OCI-LY7 (cell line): Measurements from ENCODE around the gene SLFN5. TPM values are rescaled to one million over a fixed set of nuclear protein-coding genes. Genes with fewer than 3 reads are reported as not detected.

Experiments
- BruUV-seq: library from RNA; stranded (reverse); fragments of 400-500 nt; replicated peaks from 2 replicates; lab custom pipeline; 2021; lab: Mats Ljungman, UMichigan
- CTCF ChIA-PET: fragments of 300-600 bp; sonication (Branson Sonifier 250); formaldehyde crosslinking; loops from one replicate; lab custom pipeline; 2022; ENCODE audit warnings: antibody characterized with exemption; ENCODE audit not compliant: unreplicated experiment; lab: Charles Lee
- POLR2A ChIA-PET: fragments of 300-600 bp; sonication (Branson Sonifier 250); formaldehyde crosslinking; loops from one replicate; lab custom pipeline; 2022; ENCODE audit warnings: antibody characterized with exemption; lab: Charles Lee
- DNase-seq: peaks from one replicate; pipeline ENCODE4 v3.0.0-alpha.2; 2015; ENCODE audit warnings: low spot score
- H2AFZ ChIP-seq: fragments of 200-600 bp; sonication (generic), shearing (Covaris generic); 2 replicates; pipeline ENCODE4 v1.6.1; 2014; ENCODE audit warnings: mild to moderate bottlenecking, antibody characterized with exemption, low read length, moderate library complexity
- H3K27ac ChIP-seq: fragments of 200-600 bp; sonication (generic); 2 replicates; pipeline ENCODE4 v1.5.1; 2014; ENCODE audit warnings: mixed run types, low read depth, mild to moderate bottlenecking, moderate library complexity, low read length, inconsistent platforms; ENCODE audit not compliant: poor library complexity, severe bottlenecking
- H3K36me3 ChIP-seq: fragments of 200-600 bp; sonication (generic); 2 replicates; pipeline ENCODE4 v1.6.1; 2014; ENCODE audit warnings: mild to moderate bottlenecking, antibody characterized with exemption, low read length, moderate library complexity, mixed read lengths; ENCODE audit not compliant: insufficient read depth
- H3K4me1 ChIP-seq: fragments of 200-600 bp; sonication (generic); 2 replicates; pipeline ENCODE4 v1.5.1; 2014; ENCODE audit warnings: mild to moderate bottlenecking, low read length; ENCODE audit not compliant: insufficient read depth, poor library complexity, severe bottlenecking
- H3K4me2 ChIP-seq: fragments of 200-600 bp; sonication (generic); 2 replicates; pipeline ENCODE4 v1.6.1; 2014; ENCODE audit warnings: mild to moderate bottlenecking, low read length
- H3K4me3 ChIP-seq: fragments of 200-600 bp; sonication (generic); 2 replicates; pipeline ENCODE4 v1.5.1; 2014; ENCODE audit warnings: mild to moderate bottlenecking, low read depth, low read length; ENCODE audit not compliant: poor library complexity, severe bottlenecking
- H3K79me2 ChIP-seq: fragments of 200-600 bp; sonication (generic); 2 replicates; pipeline ENCODE4 v1.6.1; 2016; ENCODE audit warnings: low read depth, mild to moderate bottlenecking, low read length, moderate library complexity, mixed read lengths; ENCODE audit not compliant: insufficient read depth
- H3K9me2 ChIP-seq: fragments of 200-600 bp; sonication (generic); 2 replicates; pipeline ENCODE4 v1.6.1; 2016; ENCODE audit warnings: mild to moderate bottlenecking, low read length, mixed read lengths; ENCODE audit not compliant: insufficient read depth
- H3K9me3 ChIP-seq: fragments of 200-600 bp; sonication (generic); 2 replicates; pipeline ENCODE4 v1.6.1; 2014; ENCODE audit warnings: mild to moderate bottlenecking, mixed run types, low read length, mixed read lengths
- H4K20me1 ChIP-seq: fragments of 200-600 bp; sonication (generic); 2 replicates; pipeline ENCODE4 v1.6.1; 2014; ENCODE audit warnings: mild to moderate bottlenecking, antibody characterized with exemption, low read length, moderate library complexity, mixed read lengths; ENCODE audit not compliant: insufficient read depth
- EZH2phosphoT487 ChIP-seq: fragments of 200-600 bp; sonication (generic); IDR thresholded peaks from 2 replicates; pipeline ENCODE4 v1.6.1; 2018; ENCODE audit warnings: low read depth, borderline replicate concordance, mild to moderate bottlenecking, mixed run types, antibody characterized with exemption, low read length, moderate library complexity, mixed read lengths
- intact Hi-C: fragments of 100-400 bp; cut with micrococcal nuclease; formaldehyde crosslinking; loops from one replicate; pipeline ENCODE4 v1.10.0; 2022; ENCODE audit not compliant: unreplicated experiment
- total RNA-seq, 2 experiments: library from RNA; depleted of rRNA in 1 of 2; stranded (reverse); fragments of >200 nt in 1 of 2; shearing (Covaris generic) in 1 of 2; gene quantifications; 2 replicates each; pipeline ENCODE4 v1.2.3, GENCODE V29; 2014 to 2022
- TF ChIP-seq, protein P1 (sequence below): fragments of 200-600 bp; sonication (generic); conservative IDR thresholded peaks from 2 replicates; pipeline ENCODE4 v1.5.1; 2014; ENCODE audit warnings: mild to moderate bottlenecking, antibody characterized with exemption, low read length, moderate library complexity, mixed read lengths

The SLFN5 gene
- total RNA-seq, 2 experiments from 2014 or later: 0.38 to 1.1 TPM

- no peaks in the 10 kb centered on the region for H3K9me2 ChIP-seq
- DNase-seq: no peak
- H3K79me2 ChIP-seq: no peaks in the 10 kb centered on the region
- H3K36me3 ChIP-seq: no peaks in the 10 kb centered on the region
- no peak overlapping the region for H3K4me3 ChIP-seq
- no peaks in the 10 kb centered on the region for H3K9me3 ChIP-seq
- ChIA-PET POLR2A (interaction anchor here (0.6 to 0.9 kb wide), 3 partner anchors 9 to 436 kb away, joined by 3 read pairs; no protein-coding TSS in a partner anchor), CTCF (no interaction called here)
- H3K4me1 ChIP-seq: peaks cover 15% of the 10 kb centered on the region
- no peak overlapping the region for H3K4me2 ChIP-seq
- no TSS peak for BruUV-seq
- no peaks in the 10 kb centered on the region for H4K20me1 ChIP-seq
- intact Hi-C loops: no loop called here
- H2AFZ ChIP-seq: no peak overlapping the region
- TF ChIP-seq, protein P1, sequence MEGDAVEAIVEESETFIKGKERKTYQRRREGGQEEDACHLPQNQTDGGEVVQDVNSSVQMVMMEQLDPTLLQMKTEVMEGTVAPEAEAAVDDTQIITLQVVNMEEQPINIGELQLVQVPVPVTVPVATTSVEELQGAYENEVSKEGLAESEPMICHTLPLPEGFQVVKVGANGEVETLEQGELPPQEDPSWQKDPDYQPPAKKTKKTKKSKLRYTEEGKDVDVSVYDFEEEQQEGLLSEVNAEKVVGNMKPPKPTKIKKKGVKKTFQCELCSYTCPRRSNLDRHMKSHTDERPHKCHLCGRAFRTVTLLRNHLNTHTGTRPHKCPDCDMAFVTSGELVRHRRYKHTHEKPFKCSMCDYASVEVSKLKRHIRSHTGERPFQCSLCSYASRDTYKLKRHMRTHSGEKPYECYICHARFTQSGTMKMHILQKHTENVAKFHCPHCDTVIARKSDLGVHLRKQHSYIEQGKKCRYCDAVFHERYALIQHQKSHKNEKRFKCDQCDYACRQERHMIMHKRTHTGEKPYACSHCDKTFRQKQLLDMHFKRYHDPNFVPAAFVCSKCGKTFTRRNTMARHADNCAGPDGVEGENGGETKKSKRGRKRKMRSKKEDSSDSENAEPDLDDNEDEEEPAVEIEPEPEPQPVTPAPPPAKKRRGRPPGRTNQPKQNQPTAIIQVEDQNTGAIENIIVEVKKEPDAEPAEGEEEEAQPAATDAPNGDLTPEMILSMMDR: no peak
- no peak for TF ChIP-seq EZH2phosphoT487
- H3K27ac ChIP-seq: no peak overlapping the region
These were observed 4.1 kb upstream of the SLFN5 start for GRCh38 chr17:35238821-35239220.

DNA sequence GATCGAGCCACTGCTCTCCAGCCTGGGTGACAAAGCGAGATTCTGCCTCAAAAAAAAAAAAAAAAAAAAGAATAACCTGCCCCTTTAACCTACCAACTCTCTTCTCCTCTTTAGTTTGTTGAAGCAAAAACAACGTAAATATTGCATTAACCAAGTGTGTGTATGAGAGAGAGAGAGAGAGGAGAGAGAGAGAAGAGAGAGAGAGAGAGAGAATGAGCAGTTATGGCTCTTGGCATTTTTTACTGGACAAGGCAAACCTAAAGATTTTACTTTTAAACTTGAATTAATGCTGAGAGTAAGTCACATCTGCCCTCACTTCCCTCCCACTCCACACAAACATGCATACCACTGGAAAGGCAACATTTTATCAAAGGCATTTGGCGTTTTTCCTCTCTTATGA is 3.0 kb upstream of the SLFN5 start:
- Histone ChIP-seq H3K4me1 (peaks cover 25% of the 10 kb centered on the region), H4K20me1 (no peaks in the 10 kb centered on the region), H3K4me2 (no peak overlapping the region), H3K4me3 (no peak overlapping the region), H2AFZ (no peak overlapping the region), H3K9me2 (no peaks in the 10 kb centered on the region), H3K36me3 (no peaks in the 10 kb centered on the region), H3K9me3 (no peaks in the 10 kb centered on the region), H3K79me2 (no peaks in the 10 kb centered on the region), H3K27ac (no peak overlapping the region)
- ChIA-PET POLR2A (interaction anchor here (0.7 kb wide), 1 partner anchor 141 kb away, joined by 4 read pairs; no protein-coding TSS in a partner anchor), CTCF (no interaction called here)
- TF ChIP-seq, protein P1: no peak
- no peak for TF ChIP-seq EZH2phosphoT487
- BruUV-seq: no TSS peak
- intact Hi-C loops: no loop called here
- no peak for DNase-seq

- Histone ChIP-seq H3K27ac (no peak overlapping the region), H4K20me1 (no peaks in the 10 kb centered on the region), H3K9me3 (no peaks in the 10 kb centered on the region), H3K4me3 (no peak overlapping the region), H3K79me2 (no peaks in the 10 kb centered on the region), H3K4me1 (peaks cover 26% of the 10 kb centered on the region), H3K4me2 (no peak overlapping the region), H2AFZ (no peak overlapping the region), H3K9me2 (no peaks in the 10 kb centered on the region), H3K36me3 (no peaks in the 10 kb centered on the region)
- CTCF ChIA-PET: no interaction called here
- intact Hi-C loops: no loop called here
- DNase-seq: no peak
- BruUV-seq: no TSS peak
- POLR2A ChIA-PET: no interaction called here
- TF ChIP-seq EZH2phosphoT487: no peak
- TF ChIP-seq, protein P1: no peak
These were observed 2.0 kb upstream of the SLFN5 start for GRCh38 chr17:35240861-35241260.
